ENCODE measurements around the gene RAP2C.

- TF ChIP-seq CTCF (IDR thresholded peaks at IDR 0.05): no peak
- TF ChIP-seq POLR2A (IDR thresholded peaks at IDR 0.05): no peak
These were observed 18.3 kb downstream of the RAP2C start for GRCh38 chrX:132200976-132201375.
